BLaER1 treated with 17β-estradiol and CSF1 and Interleukin-3, amounts not matched to agents 10 nM and 100 nM (cell line): ENCODE measurements around the gene CEMP1.
"Not testable (repeated sequence)": the region's sequence is repeated elsewhere in the genome, so short reads cannot be mapped to it uniquely, and the experiment has no call there.

ENCODE experiments used
- H3K27ac ChIP-seq, 11 experiments: shearing (Covaris generic); formaldehyde crosslinking; 2 replicates each; pipeline ENCODE4 v1.8.1; 2022
- H3K27me3 ChIP-seq, 11 experiments: shearing (Covaris generic); formaldehyde crosslinking; 2 replicates each; pipeline ENCODE4 v1.8.1; 2022
- H3K36me3 ChIP-seq, 11 experiments: shearing (Covaris generic); formaldehyde crosslinking; 2 replicates each; pipeline ENCODE4 v1.8.1; 2022
- H3K4me1 ChIP-seq, 10 experiments: shearing (Covaris generic); formaldehyde crosslinking; 2 replicates each; pipeline ENCODE4 v1.8.1; 2022
- H3K4me2 ChIP-seq, 11 experiments: shearing (Covaris generic); formaldehyde crosslinking; 2 replicates each; pipeline ENCODE4 v1.8.1; 2022
- H3K4me3 ChIP-seq, 10 experiments: shearing (Covaris generic); formaldehyde crosslinking; 2 replicates each; pipeline ENCODE4 v1.8.1; 2022
- H3K9ac ChIP-seq, 11 experiments: shearing (Covaris generic); formaldehyde crosslinking; 2 replicates each; pipeline ENCODE4 v1.8.1; 2022
- H3K9me3 ChIP-seq, 11 experiments: shearing (Covaris generic); formaldehyde crosslinking; replicated peaks in 1 of 11; 2 replicates each; pipeline ENCODE4 v1.8.1; 2022
- H4K20me1 ChIP-seq, 11 experiments: shearing (Covaris generic); formaldehyde crosslinking; 2 replicates each; pipeline ENCODE4 v1.8.1; 2022
- Cebpa-rat ChIP-seq, 11 experiments: shearing (Covaris generic); IDR thresholded peaks; 2 replicates each; pipeline ENCODE4 v1.8.1; 2022

Gene CEMP1

GRCh38 chr16:2535625-2536013 lies 4.4 kb upstream of the CEMP1 start:
- Histone ChIP-seq H3K4me3 (no peak overlapping the region), H3K27me3 (no peaks in the 10 kb centered on the region), H3K27ac (peak overlapping the region in 3 of 11 experiments; percentile 22 to 44 (median 35); a peak in 4 of 22 replicates), H3K9me3 (no peaks in the 10 kb centered on the region), H4K20me1 (peaks cover 20 to 33% (median 27%) of the 10 kb centered on the region in 11 experiments; a peak in 20 of 22 replicates), H3K4me2 (peak overlapping the region in 5 of 11 experiments; percentile 20 to 92 (median 85); a peak in 8 of 22 replicates), H3K9ac (peak overlapping the region in 1 of 11 experiments; percentile 22; a peak in 1 of 22 replicates), H3K36me3 (peaks cover 0 to 5% (median 0%) of the 10 kb centered on the region in 11 experiments; a peak in 7 of 22 replicates), H3K4me1 (peaks cover 49 to 78% (median 58%) of the 10 kb centered on the region in 10 experiments)
- TF ChIP-seq Cebpa-rat (IDR thresholded peaks at IDR 0.05), result no peak

- Histone ChIP-seq H3K4me2 (peak overlapping the region in 2 of 11 experiments; percentile 85 to 97; a peak in 1 of 22 replicates), H3K9ac (0 out of 22 replicates have a peak overlapping the region, but pooled peaks of 1 of the 11 experiments have one; percentile 82), H4K20me1 (peaks cover 9 to 33% (median 15%) of the 10 kb centered on the region in 11 experiments; a peak in 21 of 22 replicates), H3K36me3 (peaks cover under 1 to 17% (median 11%) of the 10 kb centered on the region in 11 experiments; a peak in 21 of 22 replicates), H3K4me1 (peaks cover 37 to 78% (median 49%) of the 10 kb centered on the region in 10 experiments)
- not testable (repeated sequence) for H3K27ac ChIP-seq, H3K27me3 ChIP-seq, H3K4me3 ChIP-seq, H3K9me3 ChIP-seq
Observed at GRCh38 chr16:2534335-2534734, 3.1 kb upstream of the CEMP1 start.

- no peak for TF ChIP-seq Cebpa-rat (IDR thresholded peaks at IDR 0.05)
- H3K27ac ChIP-seq, result peak overlapping the region in 1 of 11 experiments; percentile 82; a peak in 3 of 22 replicates
- peaks cover 33 to 75% (median 45%) of the 10 kb centered on the region in 10 experiments for H3K4me1 ChIP-seq
- no peaks in the 10 kb centered on the region for H3K27me3 ChIP-seq
- H3K9ac ChIP-seq, result peak overlapping the region in 2 of 11 experiments; percentile 82 to 89; a peak in 3 of 22 replicates
- H3K9me3 ChIP-seq, result no peaks in the 10 kb centered on the region
- H3K36me3 ChIP-seq, result peaks cover 5 to 21% (median 16%) of the 10 kb centered on the region in 11 experiments; a peak in 21 of 22 replicates
- peak overlapping the region in 6 of 11 experiments; percentile 93 to 100 (median 98); a peak in 7 of 22 replicates for H3K4me2 ChIP-seq
- no peak overlapping the region for H3K4me3 ChIP-seq
- H4K20me1 ChIP-seq, result peaks cover 5 to 33% (median 10%) of the 10 kb centered on the region in 11 experiments; a peak in 21 of 22 replicates
Observed at GRCh38 chr16:2533912-2534311, 2.7 kb upstream of the CEMP1 start.

DNA sequence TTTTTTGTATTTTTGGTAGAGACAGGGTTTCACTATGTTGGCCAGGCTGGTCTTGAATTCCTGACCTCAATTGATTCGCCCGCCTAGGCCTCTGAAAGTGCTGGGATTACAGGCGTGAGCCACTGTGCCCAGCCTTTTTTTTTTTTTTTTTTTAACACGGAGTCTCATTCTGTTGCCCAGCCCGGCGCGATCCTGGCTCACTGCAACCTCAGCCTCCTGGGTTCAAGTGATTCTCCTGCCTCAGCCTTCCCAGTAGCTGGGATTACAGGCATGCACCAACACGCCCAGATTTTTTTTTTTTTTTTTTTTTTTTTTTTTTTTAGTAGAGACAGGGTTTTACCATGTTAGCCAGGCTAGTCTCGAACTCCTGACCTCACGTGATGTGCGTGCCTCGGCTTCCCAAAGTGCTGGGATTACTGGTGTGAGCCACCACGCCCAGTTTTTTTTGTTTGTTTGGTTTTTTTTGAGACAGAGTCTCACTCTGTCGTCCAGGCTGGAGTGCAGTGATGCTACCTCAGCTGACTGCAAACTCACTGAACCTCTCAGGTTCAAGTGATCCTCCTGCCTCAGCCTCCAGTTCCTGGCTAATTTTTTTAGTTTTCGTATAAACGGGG lies 2.0 kb upstream of the CEMP1 start:
- H3K27ac ChIP-seq, result peak overlapping the region; percentile 56 to 87 (median 76); a peak in 20 of 22 replicates
- peaks cover 12 to 28% (median 22%) of the 10 kb centered on the region in 11 experiments for H3K36me3 ChIP-seq
- H3K9me3 ChIP-seq, H3K27me3 ChIP-seq: not testable (repeated sequence)
- H3K9ac ChIP-seq, result peak overlapping the region; percentile 72 to 89 (median 81)
- peaks cover 0 to 35% (median 4%) of the 10 kb centered on the region in 11 experiments; a peak in 14 of 22 replicates for H4K20me1 ChIP-seq
- peaks cover 30 to 75% (median 41%) of the 10 kb centered on the region in 10 experiments for H3K4me1 ChIP-seq
- peak overlapping the region; percentile 93 to 100 (median 99) for H3K4me2 ChIP-seq
- H3K4me3 ChIP-seq, result peak overlapping the region; percentile 61 to 78 (median 70)

- H3K9ac ChIP-seq, result peak overlapping the region; percentile 72 to 89 (median 81)
- H3K27me3 ChIP-seq, result no peaks in the 10 kb centered on the region
- no peak for TF ChIP-seq Cebpa-rat (IDR thresholded peaks at IDR 0.05)
- peaks cover 18 to 34% (median 28%) of the 10 kb centered on the region in 11 experiments for H3K36me3 ChIP-seq
- peak overlapping the region; percentile 93 to 100 (median 99) for H3K4me2 ChIP-seq
- peaks cover 0 to 41% (median 4%) of the 10 kb centered on the region in 11 experiments; a peak in 12 of 22 replicates for H4K20me1 ChIP-seq
- peak overlapping the region; percentile 56 to 87 (median 76) for H3K27ac ChIP-seq
- peak overlapping the region; percentile 61 to 78 (median 70) for H3K4me3 ChIP-seq
- no peaks in the 10 kb centered on the region for H3K9me3 ChIP-seq
- peaks cover 30 to 75% (median 41%) of the 10 kb centered on the region in 10 experiments for H3K4me1 ChIP-seq
Observed at GRCh38 chr16:2532494-2533141, 1.4 kb upstream of the CEMP1 start.

- peak in 1 of 11 experiments; percentile 26; a peak in 1 of 22 replicates for TF ChIP-seq Cebpa-rat (IDR thresholded peaks at IDR 0.05)
- H4K20me1 ChIP-seq, result peaks cover 0 to 48% (median 4%) of the 10 kb centered on the region in 11 experiments; a peak in 12 of 22 replicates
Observed at GRCh38 chr16:2531696-2532493, 687 bp upstream of the CEMP1 start.

GRCh38 chr16:2530629-2531318 lies 434 bp downstream of the CEMP1 start:
- H3K4me1 ChIP-seq, result peaks cover 22 to 60% (median 31%) of the 10 kb centered on the region in 10 experiments
- peak overlapping the region in 8 of 10 experiments; percentile 64 to 78 (median 70); a peak in 8 of 20 replicates for H3K4me3 ChIP-seq
- peak overlapping the region; percentile 54 to 83 (median 79) for H3K9ac ChIP-seq
- TF ChIP-seq Cebpa-rat (IDR thresholded peaks at IDR 0.05), result no peak
- peaks cover 0 to 60% (median 7%) of the 10 kb centered on the region in 11 experiments; a peak in 13 of 22 replicates for H4K20me1 ChIP-seq
- peaks cover 29 to 52% (median 47%) of the 10 kb centered on the region in 11 experiments for H3K36me3 ChIP-seq
- H3K9me3 ChIP-seq, result no peaks in the 10 kb centered on the region
- no peaks in the 10 kb centered on the region for H3K27me3 ChIP-seq
- peak overlapping the region; percentile 90 to 100 (median 97) for H3K4me2 ChIP-seq
- H3K27ac ChIP-seq, result peak overlapping the region in 8 of 11 experiments; percentile 52 to 82 (median 68); a peak in 12 of 22 replicates

More at GRCh38 chr16:2531696-2532493, 687 bp upstream of the CEMP1 start:
- peaks cover 25 to 72% (median 36%) of the 10 kb centered on the region in 10 experiments for H3K4me1 ChIP-seq
- peak overlapping the region; percentile 61 to 78 (median 70) for H3K4me3 ChIP-seq
- H3K4me2 ChIP-seq, result peak overlapping the region; percentile 93 to 100 (median 99)
- H3K9ac ChIP-seq, result peak overlapping the region; percentile 72 to 89 (median 81)
- peaks cover 23 to 41% (median 35%) of the 10 kb centered on the region in 11 experiments for H3K36me3 ChIP-seq
- H3K27ac ChIP-seq, result peak overlapping the region; percentile 56 to 87 (median 78)
- no peaks in the 10 kb centered on the region for H3K9me3 ChIP-seq
- H3K27me3 ChIP-seq, result no peaks in the 10 kb centered on the region
